GM21737 (cell line): ENCODE data around the gene PKMYT1.
"Not testable (repeated sequence)": the region's sequence is repeated elsewhere in the genome, so short reads cannot be mapped to it uniquely, and the experiment has no call there.

Experiments
- ATAC-seq: cut with Tn5 transposase; IDR thresholded peaks from one replicate; pipeline ENCODE4 v1.9.1; 2021; ENCODE audit warnings: mild to moderate bottlenecking, moderate library complexity; ENCODE audit not compliant: unreplicated experiment

Gene PKMYT1

GRCh38 chr16:2962334-2963073, 17.7 kb downstream of the PKMYT1 start:
- ATAC-seq = no peak

- no peak for ATAC-seq
These were observed 19.8 kb downstream of the PKMYT1 start for GRCh38 chr16:2960183-2961010.

- no peak for ATAC-seq
These were observed 21.0 kb downstream of the PKMYT1 start for GRCh38 chr16:2959206-2959605.

GRCh38 chr16:2956579-2956956, 23.7 kb downstream of the PKMYT1 start:
- no peak for ATAC-seq

- ATAC-seq = no peak
These were observed 24.3 kb downstream of the PKMYT1 start for GRCh38 chr16:2955779-2956578.

GRCh38 chr16:2955438-2955778, 24.8 kb downstream of the PKMYT1 start:
- no peak for ATAC-seq

GRCh38 chr16:2954656-2955381, 25.4 kb downstream of the PKMYT1 start:
- no peak for ATAC-seq

- ATAC-seq = no peak
These were observed 26.3 kb downstream of the PKMYT1 start for GRCh38 chr16:2953706-2954627.

GRCh38 chr16:2952679-2953078, 27.6 kb downstream of the PKMYT1 start:
- no peak for ATAC-seq

- no peak for ATAC-seq
These were observed 29.5 kb downstream of the PKMYT1 start for GRCh38 chr16:2950773-2951172.

GRCh38 chr16:2950353-2950724, 29.9 kb downstream of the PKMYT1 start:
- no peak for ATAC-seq

- ATAC-seq = no peak
These were observed 30.4 kb downstream of the PKMYT1 start for GRCh38 chr16:2949705-2950352.

- ATAC-seq = no peak
These were observed 31.2 kb downstream of the PKMYT1 start for GRCh38 chr16:2948807-2949704.

- no peak for ATAC-seq
These were observed 33.6 kb downstream of the PKMYT1 start for GRCh38 chr16:2946649-2947048.

- not testable (repeated sequence) for ATAC-seq
These were observed 36.5 kb downstream of the PKMYT1 start for GRCh38 chr16:2943716-2944115.

- ATAC-seq = no peak
These were observed 38.2 kb downstream of the PKMYT1 start for GRCh38 chr16:2942045-2942444.

- ATAC-seq = no peak
These were observed 40.3 kb downstream of the PKMYT1 start for GRCh38 chr16:2939968-2940367.

- ATAC-seq = no peak
These were observed 42.0 kb downstream of the PKMYT1 start for GRCh38 chr16:2938206-2938605.
